GM18870 (cell line): Measurements from ENCODE around the gene IGLL5.
A peak's percentile ranks its signal among the peaks of the same experiment; 100 is the strongest.

Experiments used
- ATAC-seq: cut with Tn5 transposase; IDR thresholded peaks from one replicate; pipeline ENCODE4 v1.9.1; 2021; ENCODE audit warnings: moderate library complexity; ENCODE audit not compliant: unreplicated experiment

IGLL5 gene

GRCh38 chr22:22926370-22927195, 39.0 kb downstream of the IGLL5 start:
- ATAC-seq = no peak

DNA sequence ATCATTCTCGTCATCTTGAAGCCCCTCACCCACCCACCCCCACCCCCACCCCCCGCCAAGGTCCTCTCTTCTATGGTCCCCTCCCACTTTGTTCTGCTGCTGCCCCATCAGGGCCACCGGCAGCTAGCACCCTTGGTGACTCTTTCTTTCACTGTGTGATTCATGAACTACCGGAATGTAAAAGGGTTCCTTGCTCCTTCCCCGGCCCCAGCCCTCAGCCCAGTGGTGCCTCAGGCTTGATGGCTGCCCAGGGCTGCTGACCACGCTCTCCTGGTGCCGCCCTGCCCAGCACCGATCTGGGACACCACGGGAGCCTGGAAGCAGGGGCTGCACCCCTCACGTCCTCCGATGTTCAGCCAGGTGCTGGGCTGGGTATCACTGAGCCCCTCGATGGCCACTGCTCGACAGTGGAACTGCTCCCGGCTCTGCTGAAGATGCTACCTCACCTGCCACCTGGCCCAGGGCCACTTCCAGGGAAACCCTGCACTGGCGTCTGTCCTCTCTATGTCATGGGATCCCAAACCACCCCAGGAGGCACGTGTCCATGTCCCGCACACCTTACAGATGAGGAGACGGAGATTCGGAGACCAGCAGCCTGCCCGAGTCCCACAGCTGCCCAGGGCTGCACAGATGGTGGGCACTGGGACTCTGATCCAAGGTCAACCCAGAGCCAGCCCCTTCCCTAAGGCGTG, 39.7 kb downstream of the IGLL5 start:
- ATAC-seq = no peak

DNA sequence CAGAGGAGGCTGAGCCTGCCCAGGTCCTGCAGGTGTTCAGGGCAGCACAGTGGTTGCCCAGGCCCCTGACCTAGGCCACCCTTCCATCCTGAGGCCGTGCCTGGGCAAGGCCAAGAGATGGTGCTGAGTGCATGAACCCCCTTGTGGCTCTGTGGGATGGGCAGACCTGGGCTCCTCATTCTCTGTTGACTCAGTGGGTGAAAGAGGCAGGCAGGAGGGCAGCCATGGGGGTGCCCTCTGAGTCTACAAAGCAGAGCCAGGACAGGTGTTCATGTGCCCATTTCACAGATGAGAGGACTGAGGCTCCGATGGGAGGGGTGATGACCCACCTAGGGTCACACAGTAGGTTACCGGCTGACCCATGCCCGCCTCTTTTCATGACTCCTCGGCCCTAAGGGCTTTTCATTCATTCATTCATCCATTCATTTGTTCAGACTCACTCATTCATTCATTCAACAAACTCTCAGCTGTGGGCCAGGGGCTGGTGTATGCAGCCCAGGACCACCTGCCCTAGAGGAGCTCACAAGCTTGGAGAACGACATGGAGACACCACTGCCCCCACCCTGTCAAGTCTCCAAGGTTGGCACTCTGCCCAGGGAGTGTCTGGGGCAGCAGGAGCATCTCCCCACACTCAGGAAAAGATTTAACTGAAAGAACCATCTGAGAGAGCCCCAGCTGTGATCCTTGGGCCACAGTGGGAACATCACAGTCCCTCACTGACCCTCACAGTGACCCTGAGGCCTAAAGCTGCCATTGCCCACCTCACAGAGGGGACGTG, 40.5 kb downstream of the IGLL5 start:
- ATAC-seq = no peak

DNA sequence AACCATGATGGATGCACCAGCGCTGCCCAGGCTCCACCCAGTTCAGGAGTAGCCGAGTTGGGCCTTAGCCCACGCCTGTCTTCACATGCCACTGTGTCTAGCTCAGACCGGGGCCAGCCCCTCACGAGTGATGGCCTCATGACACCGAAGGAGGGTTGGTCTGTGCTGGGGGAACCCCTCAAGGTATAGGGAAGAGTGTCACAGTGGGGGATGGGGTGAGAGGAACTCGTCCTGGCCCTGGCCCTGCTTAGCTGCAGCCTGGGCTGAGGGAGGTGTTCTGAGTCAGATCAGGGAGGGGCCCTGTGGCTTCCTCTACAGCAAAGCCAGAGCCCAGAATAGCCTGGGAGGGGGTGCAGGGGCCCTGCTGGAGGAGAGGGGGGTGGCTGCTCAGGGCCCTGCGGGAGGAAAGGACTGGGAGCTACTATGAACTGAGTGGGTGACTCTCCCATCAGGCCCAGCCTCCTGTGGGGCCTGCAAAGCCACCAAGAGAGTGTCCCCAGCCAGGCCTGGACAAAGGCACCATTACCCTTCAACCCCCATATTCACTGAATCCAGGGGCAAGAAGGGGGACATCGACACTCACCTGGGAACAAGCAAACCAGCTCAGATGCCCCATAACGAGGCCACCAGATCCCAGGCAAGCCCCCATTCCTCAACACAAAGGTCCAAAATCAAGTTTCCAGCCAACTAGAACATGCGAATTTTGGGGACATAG, 41.2 kb downstream of the IGLL5 start:
- ATAC-seq = peak; percentile 78

- ATAC-seq = no peak
Measured at GRCh38 chr22:22929381-22930221, 42.0 kb downstream of the IGLL5 start.

DNA sequence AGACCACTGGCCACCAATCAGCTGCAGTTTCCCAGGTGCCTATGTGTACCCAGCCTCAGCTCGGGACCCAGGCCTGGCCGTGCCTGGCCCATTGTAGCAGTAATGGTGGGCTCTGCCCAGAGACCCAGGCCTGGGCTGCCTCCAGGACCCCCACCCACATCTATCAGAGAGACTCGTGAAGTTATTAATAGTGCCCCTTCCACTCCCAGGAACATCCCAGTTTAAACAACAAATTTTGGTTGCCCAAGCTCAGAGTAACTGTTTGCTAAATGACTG, 42.5 kb downstream of the IGLL5 start:
- ATAC-seq = no peak

- ATAC-seq = no peak
Measured at GRCh38 chr22:22930571-22931556, 43.2 kb downstream of the IGLL5 start.

DNA sequence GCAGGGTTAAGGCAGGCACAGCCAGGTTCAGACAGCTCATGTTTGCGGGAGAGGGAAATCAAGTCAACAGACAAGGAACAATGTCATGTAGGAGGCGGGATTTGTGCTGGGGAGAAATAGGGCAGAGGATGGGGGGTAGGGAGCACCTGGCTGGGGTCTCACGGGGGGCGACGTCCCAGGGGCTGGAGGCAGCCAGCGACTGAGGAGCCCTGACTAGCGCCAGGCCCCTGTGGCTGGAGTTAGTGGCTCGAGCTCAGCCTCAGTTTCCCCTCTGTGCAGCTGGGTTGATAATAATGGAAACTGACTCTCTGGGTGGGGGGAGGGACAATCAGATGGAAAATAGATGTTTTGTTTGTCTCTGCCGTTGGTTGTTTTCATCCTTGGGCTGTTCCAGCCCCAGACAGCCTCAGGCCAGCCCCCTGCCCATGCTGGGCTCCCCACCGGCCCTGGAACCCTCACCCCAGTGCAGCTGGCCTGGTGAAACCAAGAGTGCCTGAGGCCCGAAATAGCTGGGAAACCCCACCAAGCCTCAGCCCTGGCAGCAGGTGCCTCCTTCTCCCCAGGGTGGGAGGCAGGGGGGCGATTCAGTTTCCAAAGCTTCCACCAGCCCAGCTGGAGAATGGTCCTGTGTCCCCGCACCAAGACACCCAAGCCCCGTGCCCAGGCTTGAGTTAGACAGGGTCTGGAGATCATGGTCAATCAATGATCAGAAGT, 44.1 kb downstream of the IGLL5 start:
- ATAC-seq = no peak

DNA sequence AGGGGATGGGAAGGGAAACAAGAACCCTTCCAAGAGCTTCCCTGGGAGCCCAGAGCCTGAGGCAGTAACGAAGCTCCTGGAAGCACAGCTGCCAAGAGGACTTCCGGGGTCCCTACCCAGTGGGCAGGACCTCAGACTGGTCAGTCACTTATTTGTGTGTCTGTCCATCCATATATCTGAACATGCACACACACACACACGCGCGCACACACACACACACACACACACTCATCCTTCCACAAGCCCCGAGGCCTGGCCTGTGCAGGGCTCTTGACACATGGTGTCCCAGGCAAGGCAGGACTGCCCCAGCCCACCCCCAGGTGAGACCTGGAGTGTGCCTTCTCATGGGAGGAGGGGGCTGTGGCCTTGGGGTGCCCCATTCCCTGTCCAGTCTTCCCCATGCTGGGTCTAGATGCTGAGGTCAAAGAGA, 44.9 kb downstream of the IGLL5 start:
- no peak for ATAC-seq

DNA sequence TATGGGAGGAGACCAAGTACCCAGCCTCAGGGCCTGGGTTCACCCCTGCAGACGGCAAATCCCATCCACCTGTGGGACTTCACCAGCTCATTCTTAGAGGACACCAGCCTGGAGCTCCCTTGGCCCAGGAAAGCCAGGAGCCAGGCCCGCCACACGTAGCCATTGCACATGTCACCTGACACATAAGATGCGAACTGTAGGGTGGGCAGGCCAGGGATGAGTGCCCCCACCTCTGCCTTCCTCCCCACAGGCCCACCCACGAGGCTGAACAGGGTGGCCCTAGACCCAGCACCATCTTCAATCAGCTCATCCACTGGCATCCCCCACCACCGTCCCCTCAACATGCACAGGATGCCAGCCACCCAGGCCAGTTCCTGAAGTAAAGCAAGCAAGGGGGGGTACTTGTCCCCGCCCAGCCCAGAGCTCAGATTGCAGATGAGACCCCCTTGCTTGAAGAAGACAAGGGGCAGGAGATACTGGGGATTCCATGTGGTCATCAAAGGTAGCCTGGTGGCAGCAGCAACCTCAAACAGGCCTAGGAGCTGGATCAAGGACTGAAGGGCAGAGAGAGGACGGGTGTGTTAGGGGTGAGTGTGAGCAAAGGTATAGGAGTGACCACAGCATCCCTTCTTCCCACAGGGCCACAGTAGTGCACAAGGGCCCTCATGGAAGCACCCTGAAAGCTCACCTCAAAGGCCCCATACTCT, 45.6 kb downstream of the IGLL5 start:
- ATAC-seq = no peak

DNA sequence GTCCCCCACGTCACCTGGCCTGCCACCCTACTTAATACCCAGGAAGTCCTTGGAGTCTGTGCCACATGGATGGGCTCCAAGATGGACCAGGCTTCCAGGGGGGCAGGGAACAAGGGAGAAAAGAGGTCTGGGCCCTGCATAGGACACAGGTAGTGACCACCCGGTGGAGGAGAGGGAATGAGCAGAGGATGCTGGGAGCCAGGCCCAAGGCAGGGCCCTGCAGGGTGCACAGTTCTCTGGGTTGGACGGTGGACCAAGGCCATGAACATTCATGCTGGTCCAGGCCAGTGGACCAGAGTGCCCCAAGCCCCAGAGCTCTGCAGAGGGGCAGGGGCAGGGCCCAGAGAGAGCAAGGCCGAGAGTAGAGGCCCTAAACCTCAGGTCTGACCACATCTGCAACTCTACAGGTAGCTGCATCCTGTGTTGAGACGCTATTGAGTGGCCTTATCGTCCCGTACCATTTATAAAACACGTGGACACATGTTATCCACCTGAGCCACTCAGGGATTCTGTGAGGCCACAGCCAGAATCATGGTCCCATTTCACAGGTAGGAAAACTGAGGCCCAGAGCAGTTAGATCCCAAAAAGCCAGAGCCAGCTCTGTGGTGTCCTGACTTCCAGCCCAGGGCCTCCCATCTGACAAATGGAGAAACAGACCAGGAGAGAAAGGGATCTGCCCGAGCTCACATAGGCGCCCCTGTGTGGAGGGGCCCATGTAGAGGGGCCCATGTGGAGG, 46.4 kb downstream of the IGLL5 start:
- no peak for ATAC-seq

DNA sequence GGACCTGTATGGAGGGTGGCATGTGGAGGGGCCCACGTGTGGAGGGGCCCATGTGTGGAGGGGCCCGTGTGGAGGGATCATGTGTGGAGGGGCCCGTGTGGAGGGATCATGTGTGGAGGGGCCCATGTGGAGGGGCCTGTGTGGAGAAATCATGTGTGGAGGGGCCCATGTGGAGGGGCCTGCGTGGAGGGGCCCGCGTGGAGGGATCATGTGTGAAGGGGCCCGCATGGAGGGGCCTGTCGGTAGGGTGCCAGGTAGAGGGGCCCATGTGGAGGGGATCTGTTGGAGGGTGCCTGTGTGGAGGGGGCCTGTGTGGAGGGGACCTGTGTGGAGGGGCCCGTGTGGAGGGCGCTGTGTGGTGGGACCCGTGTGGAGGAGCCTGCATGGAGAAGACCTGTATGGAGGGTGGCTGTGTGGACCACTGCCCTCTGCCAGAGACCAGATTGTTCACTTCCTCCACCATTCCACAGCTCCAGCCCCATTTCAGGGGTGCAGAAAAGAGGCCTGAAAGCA, 47.0 kb downstream of the IGLL5 start:
- no peak for ATAC-seq

DNA sequence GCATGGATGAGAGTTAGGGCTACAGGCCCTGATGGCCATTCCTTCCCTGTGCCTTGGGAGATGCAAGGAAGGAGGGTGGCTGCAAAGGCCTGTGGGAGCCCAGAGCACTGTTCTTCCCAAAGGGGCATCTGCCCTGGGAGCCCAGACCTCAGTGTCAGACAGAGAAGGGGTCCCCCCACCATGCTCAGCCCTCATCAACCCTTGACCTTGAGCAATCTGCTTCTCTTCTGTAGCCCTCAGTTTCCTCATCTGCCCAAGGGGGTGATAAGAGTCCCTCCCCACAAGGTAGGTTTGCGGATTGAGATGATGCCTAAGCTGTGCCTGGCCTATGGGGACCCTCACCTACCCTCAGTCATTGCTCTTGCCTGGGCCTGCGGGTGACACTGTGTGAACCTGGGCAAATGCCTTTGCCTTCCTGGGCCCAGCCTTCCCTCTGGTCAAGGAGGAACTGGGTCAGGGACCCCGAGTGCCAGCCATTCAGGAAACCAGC, 47.5 kb downstream of the IGLL5 start:
- peak; percentile 7 for ATAC-seq

- peak; percentile 88 for ATAC-seq
Measured at GRCh38 chr22:22935546-22936157, 48.0 kb downstream of the IGLL5 start.

DNA sequence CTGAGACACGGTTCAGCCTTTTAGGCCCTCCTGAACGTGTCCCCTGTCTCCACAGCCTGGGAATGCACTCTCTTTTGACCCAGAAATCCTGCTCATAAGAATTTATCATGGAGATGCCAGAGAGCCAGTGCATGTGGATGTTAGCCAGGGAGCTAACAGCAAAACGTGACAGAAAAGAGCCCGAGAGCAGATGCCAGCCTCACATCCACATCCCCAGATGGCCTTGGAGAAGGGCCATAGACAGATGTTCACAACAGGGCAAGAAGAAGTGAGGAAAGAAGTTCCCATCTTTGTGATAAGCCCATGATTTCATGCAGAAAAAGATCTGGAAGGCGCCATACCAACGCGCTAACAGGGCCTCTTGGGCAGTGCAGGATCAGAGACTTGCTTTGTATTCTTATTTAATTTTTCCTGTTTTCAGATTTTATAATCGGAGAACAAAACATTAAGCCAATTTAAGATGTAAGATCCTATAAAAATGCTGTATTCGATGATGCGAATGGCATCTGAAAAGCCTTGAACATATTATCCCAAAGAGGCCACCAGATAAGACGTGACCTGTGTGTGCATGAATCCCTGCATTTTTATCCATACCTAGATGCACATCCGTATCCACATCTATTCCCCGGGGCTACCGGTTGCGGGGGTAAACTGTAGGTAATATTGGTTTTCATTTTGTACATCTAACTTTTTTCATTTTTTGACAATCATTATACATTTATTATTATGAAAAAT, 48.7 kb downstream of the IGLL5 start:
- no peak for ATAC-seq
